Heart right ventricle (tissue), 16 donors: Measurements from ENCODE around the gene ULK1. TPM values are rescaled to one million over a fixed set of nuclear protein-coding genes. Genes with fewer than 3 reads are reported as not detected.

Experiments used
- ATAC-seq, 8 donors: fragments of 200-7000 bp; cut with Tn5 transposase; one replicate each; pipeline ENCODE4 v1.9.1; 2020; ENCODE audit warnings: mild to moderate bottlenecking in 8 of 8, moderate library complexity in 8 of 8, moderate number of reproducible peaks in 1 of 8
- DNase-seq, 2 donors: peaks; one replicate each; pipeline ENCODE4 v3.0.0-alpha.2; 2020
- H3K27ac ChIP-seq, 10 donors: fragments of 200-600 bp; sonication (generic) in 2 of 10; one replicate each; pipeline versions ENCODE4 v1.5.0 to v1.8.0; 2020 to 2022; ENCODE audit warnings: mild to moderate bottlenecking in 3 of 10
- H3K27me3 ChIP-seq, 7 donors: fragments of 200-600 bp; one replicate each; pipeline ENCODE4 v1.8.0; 2021 to 2022; ENCODE audit warnings: mild to moderate bottlenecking in 2 of 7
- H3K36me3 ChIP-seq, 9 donors: fragments of 200-600 bp; sonication (generic) in 1 of 9; one replicate each; pipeline versions ENCODE4 v1.5.0 to v1.8.0; 2020 to 2022; ENCODE audit warnings: mild to moderate bottlenecking in 2 of 9
- H3K4me1 ChIP-seq, 9 donors: fragments of 200-600 bp; sonication (generic) in 1 of 9; one replicate each; pipeline versions ENCODE4 v1.5.0 to v1.8.0; 2020 to 2022; ENCODE audit warnings: mild to moderate bottlenecking in 4 of 9
- H3K4me3 ChIP-seq, 10 donors: fragments of 200-600 bp; sonication (generic) in 2 of 10; one replicate each; pipeline versions ENCODE4 v1.5.0 to v1.8.0; 2020 to 2022; ENCODE audit warnings: mild to moderate bottlenecking in 7 of 10, moderate library complexity in 2 of 10
- H3K9me3 ChIP-seq, 11 donors: fragments of 200-600 bp in 10 of 11; sonication (generic) in 2 of 11; one replicate each; pipeline versions ENCODE4 v1.5.0 to v1.8.0; 2013 to 2022; ENCODE audit warnings: mild to moderate bottlenecking in 2 of 11, control low read depth in 1 of 11, moderate library complexity in 1 of 11
- WGBS, 2 donors: extraction: QIAGEN DNeasy Blood & Tissue Kit; methylation state at CpG; one replicate each; pipeline ENCODE4 v1.1.7; 2013; ENCODE audit warnings: inconsistent platforms in 1 of 2; 5-methylcytosine and 5-hydroxymethylcytosine counted together
- intact Hi-C, 10 donors: fragments of 100-400 bp; cut with DNase I; formaldehyde crosslinking; loops; one replicate each; pipeline versions ENCODE4 v1.11.1 to v1.14.2; 2022
- polyA plus RNA-seq, 2 donors: library from polyadenylated mRNA; stranded (reverse); fragments of 200-250 nt; gene quantifications; one replicate each; pipeline ENCODE4 v1.2.3, GENCODE V29; 2013
- total RNA-seq, 10 donors: library from RNA; stranded (reverse); fragmentation: NEBNext Ultra II Directional in 3 of 10; extraction: Animal tissue kit (Norgen Biotek cat#: 25700) in 3 of 10; gene quantifications; one replicate each; pipeline versions ENCODE4 v1.2.1 to v1.2.4, GENCODE V29; 2021 to 2023
- TF ChIP-seq, protein P1 (sequence below), 9 donors: fragments of 200-600 bp; sonication (generic) in 2 of 9; IDR thresholded peaks; one replicate each; pipeline versions ENCODE4 v1.5.0 to v1.8.0; 2021 to 2022; ENCODE audit warnings: antibody characterized with exemption in 9 of 9, mild to moderate bottlenecking in 5 of 9, moderate library complexity in 1 of 9
- donor health status: Arrhythmogenic right ventricular cardiomyopathy.
- donor health status: ischemic (EF 13 %, LVEDD 7.1; RV severe dilation, severe dysfunction).
- donor health status: healthy with polysubstance abuse.
- donor health status: DM: no; HTN: yes; CAD: no.
- donor health status: DM: no; HTN: no; CAD: no.
- donor health status: ischemic (EF 25% LVEDD 6.9; RV normal size, moderate dysfunction).
- donor health status: ischemic (EF 25% LVEDD 5.7; RV mildly dilated, moderate dysfunction).
- donor health status: healthy.
- donor health status: DM: yes; HTN: yes; CAD: no.
- donor health status: Ischemic cardiomyopathy.
- donor health status: ischemic (EF 35%, LVEDD 5.7; RV mildly dilated, moderate dysfunction).
- donor health status: nonischemic (EF 11% LVEDD 7.7; RV severe dilation, severe dysfunction).
- donor health status: DM: yes; HTN: yes; CAD: no.
- donor health status: PGD.
- donor health status: ischemic (EF 29% LVEDD 5.4; RV normal size, mild dysfunction).
- donor health status: nonischemic (EF 23%, LVEDD 6.1; RV moderate dilation, normal function).

ULK1 gene
- total and polyA plus RNA-seq, 12 donors: 10.7 to 77.7 (median 48.6) TPM

- Histone ChIP-seq H3K27ac (no peak overlapping the region), H3K4me3 (no peak overlapping the region), H3K27me3 (no peaks in the 10 kb centered on the region), H3K4me1 (peaks cover 5 to 18% (median 12%) of the 10 kb centered on the region in 9 donors), H3K9me3 (no peaks in the 10 kb centered on the region), H3K36me3 (peaks cover 0 to 72% (median 24%) of the 10 kb centered on the region in 9 donors)
- ATAC-seq (no peak), DNase-seq (no peak)
- WGBS, 2 donors: 93 to 95% methylated on average over 8 of the region's 8 CpGs
- intact Hi-C loops: loop anchor here in 1 of 10 donors (5.0 kb wide), 1 partner anchor 36 kb away; no protein-coding TSS in a partner anchor
- TF ChIP-seq, protein P1, sequence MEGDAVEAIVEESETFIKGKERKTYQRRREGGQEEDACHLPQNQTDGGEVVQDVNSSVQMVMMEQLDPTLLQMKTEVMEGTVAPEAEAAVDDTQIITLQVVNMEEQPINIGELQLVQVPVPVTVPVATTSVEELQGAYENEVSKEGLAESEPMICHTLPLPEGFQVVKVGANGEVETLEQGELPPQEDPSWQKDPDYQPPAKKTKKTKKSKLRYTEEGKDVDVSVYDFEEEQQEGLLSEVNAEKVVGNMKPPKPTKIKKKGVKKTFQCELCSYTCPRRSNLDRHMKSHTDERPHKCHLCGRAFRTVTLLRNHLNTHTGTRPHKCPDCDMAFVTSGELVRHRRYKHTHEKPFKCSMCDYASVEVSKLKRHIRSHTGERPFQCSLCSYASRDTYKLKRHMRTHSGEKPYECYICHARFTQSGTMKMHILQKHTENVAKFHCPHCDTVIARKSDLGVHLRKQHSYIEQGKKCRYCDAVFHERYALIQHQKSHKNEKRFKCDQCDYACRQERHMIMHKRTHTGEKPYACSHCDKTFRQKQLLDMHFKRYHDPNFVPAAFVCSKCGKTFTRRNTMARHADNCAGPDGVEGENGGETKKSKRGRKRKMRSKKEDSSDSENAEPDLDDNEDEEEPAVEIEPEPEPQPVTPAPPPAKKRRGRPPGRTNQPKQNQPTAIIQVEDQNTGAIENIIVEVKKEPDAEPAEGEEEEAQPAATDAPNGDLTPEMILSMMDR (IDR thresholded peaks at IDR 0.05): no peak
Measured at GRCh38 chr12:131933387-131933786, 39.0 kb downstream of the ULK1 start.

- no peaks in the 10 kb centered on the region for H3K9me3 ChIP-seq
- TF ChIP-seq, protein P1 (IDR thresholded peaks at IDR 0.05): no peak
- 89 to 91% methylated on average over 11 of the region's 11 CpGs for WGBS, 2 donors
- intact Hi-C loops: loop anchor here in 1 of 10 donors (5.0 kb wide), 1 partner anchor 37 kb away; no protein-coding TSS in a partner anchor
- DNase-seq: no peak
- peaks cover 0 to 82% (median 24%) of the 10 kb centered on the region in 9 donors for H3K36me3 ChIP-seq
- no peak for ATAC-seq
- no peak overlapping the region for H3K4me3 ChIP-seq
- no peak overlapping the region for H3K27ac ChIP-seq
- H3K4me1 ChIP-seq: peaks cover 5 to 15% (median 12%) of the 10 kb centered on the region in 9 donors
- no peaks in the 10 kb centered on the region for H3K27me3 ChIP-seq
Measured at GRCh38 chr12:131934535-131934934, 40.1 kb downstream of the ULK1 start.

GRCh38 chr12:131938082-131938481, 43.7 kb downstream of the ULK1 start:
- TF ChIP-seq, protein P1 (IDR thresholded peaks at IDR 0.05): no peak
- DNase-seq (no peak), ATAC-seq (no peak)
- H3K4me1 ChIP-seq: no peaks in the 10 kb centered on the region
- H3K4me3 ChIP-seq: no peak overlapping the region
- no peak overlapping the region for H3K27ac ChIP-seq
- no peaks in the 10 kb centered on the region for H3K27me3 ChIP-seq
- 81 to 92% methylated on average over 7 of the region's 7 CpGs for WGBS, 2 donors
- H3K36me3 ChIP-seq: peaks cover 0 to 97% (median 23%) of the 10 kb centered on the region in 9 donors
- intact Hi-C loops: no loop called here
- no peaks in the 10 kb centered on the region for H3K9me3 ChIP-seq

- DNase-seq: no peak
Measured at GRCh38 chr12:131939007-131939406, 44.6 kb downstream of the ULK1 start.

More at GRCh38 chr12:131939007-131939406, 44.6 kb downstream of the ULK1 start:
- Histone ChIP-seq H3K27me3 (no peaks in the 10 kb centered on the region), H3K27ac (no peak overlapping the region), H3K4me1 (no peaks in the 10 kb centered on the region), H3K4me3 (no peak overlapping the region), H3K9me3 (no peaks in the 10 kb centered on the region), H3K36me3 (peaks cover 0 to 97% (median 20%) of the 10 kb centered on the region in 9 donors)
- intact Hi-C loops: no loop called here
- TF ChIP-seq, protein P1 (IDR thresholded peaks at IDR 0.05): no peak
- 96 to 97% methylated on average over 16 of the region's 16 CpGs for WGBS, 2 donors
- no peak for ATAC-seq
